HPDE6-E6E7 (cell line): ENCODE data around the gene ETV4.

ENCODE experiments used
- DNase-seq: peaks from one replicate; pipeline ENCODE4 v3.0.0; 2011; ENCODE audit warnings: missing footprints; ENCODE audit errors: extremely low spot score

Gene ETV4

DNA sequence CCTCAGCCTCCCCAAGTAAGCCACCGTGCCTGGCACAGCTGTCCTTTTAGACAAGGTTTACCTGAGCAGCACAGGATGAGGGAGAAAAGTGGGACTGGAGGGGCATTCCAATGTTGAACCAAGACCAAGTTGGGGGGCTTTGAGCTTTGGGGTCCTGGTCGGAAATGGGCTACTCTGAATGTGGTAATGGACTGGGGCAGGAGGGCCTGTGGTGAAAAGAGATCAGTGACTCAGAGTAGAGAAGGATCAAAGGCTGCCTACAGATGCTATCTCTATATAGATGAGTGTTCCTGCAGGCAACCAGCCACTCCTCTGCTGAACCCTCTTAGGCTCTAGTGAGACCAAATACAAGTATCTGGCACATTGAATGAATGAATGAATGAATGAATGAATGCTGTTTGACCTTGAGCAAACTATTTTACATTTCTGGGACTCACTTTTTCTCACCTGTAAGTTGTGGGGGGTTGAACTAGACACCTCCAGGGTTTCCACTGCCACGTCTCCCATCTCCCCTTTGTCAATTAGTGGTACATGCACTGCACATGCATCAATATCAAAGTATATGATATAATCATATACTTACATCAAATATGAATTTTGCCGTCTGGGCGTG, 26.3 kb upstream of the ETV4 start:
- no peak for DNase-seq

DNA sequence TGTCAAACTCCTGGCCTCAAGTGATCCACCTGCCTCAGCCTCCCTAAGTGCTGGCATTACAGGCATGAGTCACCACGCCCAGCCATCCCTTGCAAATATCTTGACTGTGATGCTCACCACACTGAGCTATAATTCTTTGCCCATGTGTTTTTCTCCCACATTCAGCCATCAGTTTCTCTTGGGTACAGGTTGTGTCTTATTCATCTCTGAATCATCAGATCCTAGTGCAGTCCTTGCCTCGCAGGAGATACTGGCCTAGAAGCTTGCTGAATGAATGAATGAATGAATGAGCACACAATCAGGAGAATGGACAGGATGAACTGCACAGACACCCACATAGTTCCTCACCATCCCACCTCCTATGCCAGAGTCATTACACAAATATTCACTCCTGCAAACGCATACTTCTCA, 24.4 kb upstream of the ETV4 start:
- DNase-seq: no peak

DNA sequence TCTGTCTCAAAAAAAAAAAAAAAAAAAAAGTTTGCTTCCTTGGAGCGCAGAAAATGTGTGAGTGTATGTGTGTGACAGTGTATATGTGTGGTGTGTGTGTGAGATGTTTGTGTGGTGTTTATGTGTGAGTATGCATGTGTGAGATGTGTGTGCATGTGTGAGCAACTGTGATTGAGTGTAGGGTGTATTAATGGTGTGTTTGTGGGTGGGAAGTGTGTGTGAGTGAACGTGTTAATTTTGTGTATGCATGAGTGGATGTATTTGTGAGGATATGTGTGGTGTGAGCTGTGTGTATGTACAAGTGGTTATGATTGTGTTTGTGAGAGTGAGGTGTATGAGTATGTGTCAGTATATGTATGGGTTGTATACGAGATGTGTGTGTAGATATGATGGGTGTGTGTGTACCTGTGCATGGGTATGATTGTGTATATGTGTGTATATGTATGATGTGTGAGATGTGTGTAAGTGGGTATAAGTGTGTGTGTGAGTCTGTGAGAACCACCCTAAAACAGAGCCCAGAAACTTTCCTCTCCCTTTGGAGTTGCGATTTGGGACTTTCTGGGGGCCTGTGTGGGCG, 22.5 kb upstream of the ETV4 start:
- DNase-seq: no peak

GRCh38 chr17:43563600-43564594, 17.8 kb upstream of the ETV4 start:
- no peak for DNase-seq

GRCh38 chr17:43562679-43563599, 16.8 kb upstream of the ETV4 start:
- DNase-seq: no peak

- DNase-seq: no peak
Measured at GRCh38 chr17:43560461-43561427, 14.6 kb upstream of the ETV4 start.

- DNase-seq: no peak
Measured at GRCh38 chr17:43559161-43559816, 13.1 kb upstream of the ETV4 start.

DNA sequence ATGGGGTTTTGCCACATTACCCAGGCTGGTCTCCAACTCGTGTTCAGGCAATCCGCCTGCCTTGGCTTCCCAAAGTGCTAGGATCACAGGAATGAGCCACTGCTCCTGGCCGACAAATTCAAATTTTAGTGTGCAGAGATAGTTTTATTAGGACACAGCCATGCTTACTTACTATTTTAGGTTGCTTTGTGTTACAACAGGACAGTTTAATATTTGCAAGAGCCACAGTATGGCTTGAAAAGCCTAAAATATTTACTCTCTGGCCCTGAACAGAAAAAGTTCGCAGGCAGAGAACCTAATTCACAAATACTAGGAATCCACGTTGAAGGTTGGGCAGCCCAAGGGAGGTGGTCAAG, 12.6 kb upstream of the ETV4 start:
- no peak for DNase-seq

DNA sequence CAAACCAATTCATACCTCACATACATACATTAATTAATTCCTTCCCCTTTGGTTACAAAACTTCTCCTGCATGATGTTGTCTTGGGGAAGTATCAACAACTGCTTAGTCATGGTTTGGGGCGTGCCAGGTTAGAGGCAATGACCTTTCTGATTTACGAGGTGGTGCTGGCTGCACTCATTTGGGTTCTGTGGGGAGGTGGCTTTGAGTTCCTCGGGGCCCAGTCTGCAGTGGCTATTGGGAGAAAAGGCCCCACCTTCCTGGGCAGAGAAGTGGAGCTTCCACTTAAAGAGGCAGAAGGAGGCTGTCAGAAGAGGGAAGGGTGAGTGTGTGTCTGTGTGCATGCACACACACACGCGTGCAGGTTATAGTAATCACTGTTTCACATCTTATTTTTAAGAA, 10.2 kb upstream of the ETV4 start:
- peak; percentile 60 for DNase-seq

DNA sequence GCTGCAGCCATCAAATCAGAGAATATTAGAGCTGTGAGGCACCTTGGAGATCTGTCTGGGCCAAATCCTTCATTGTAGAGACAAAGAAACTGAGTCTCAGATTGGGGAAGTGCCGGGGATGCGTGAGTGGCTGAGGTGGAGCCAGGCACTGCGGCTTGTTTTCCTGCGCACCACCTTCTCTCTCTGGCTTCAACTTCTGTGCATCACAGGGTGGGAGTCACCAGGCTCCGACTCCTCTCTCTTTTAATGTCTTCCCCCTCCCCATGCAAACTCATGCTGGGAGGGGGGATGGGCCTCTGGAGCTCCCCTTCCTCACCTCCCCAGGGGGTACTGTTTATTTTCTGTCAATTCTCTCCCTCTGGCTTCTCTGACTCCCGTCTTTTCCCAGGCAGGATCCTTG, 8.7 kb upstream of the ETV4 start:
- DNase-seq: no peak

DNA sequence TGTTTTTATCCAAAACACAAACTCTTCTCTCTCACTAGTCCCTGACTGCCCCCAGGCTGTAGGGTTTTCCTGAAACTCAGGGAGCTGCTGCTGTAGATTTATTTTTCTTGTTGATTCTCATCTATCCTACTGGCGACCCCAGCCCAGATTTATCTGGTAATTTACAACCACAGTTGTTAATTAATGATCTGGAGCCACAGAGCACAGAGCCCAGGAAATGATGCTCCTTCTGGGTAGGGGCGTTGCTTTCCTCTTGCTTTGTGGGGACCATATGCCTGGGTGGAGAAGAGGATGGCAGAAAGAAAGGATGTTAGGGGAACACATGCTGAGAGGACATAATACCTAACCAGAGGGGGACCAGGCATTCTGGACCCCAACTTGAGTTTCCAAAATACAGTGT, 7.4 kb upstream of the ETV4 start:
- no peak for DNase-seq

DNA sequence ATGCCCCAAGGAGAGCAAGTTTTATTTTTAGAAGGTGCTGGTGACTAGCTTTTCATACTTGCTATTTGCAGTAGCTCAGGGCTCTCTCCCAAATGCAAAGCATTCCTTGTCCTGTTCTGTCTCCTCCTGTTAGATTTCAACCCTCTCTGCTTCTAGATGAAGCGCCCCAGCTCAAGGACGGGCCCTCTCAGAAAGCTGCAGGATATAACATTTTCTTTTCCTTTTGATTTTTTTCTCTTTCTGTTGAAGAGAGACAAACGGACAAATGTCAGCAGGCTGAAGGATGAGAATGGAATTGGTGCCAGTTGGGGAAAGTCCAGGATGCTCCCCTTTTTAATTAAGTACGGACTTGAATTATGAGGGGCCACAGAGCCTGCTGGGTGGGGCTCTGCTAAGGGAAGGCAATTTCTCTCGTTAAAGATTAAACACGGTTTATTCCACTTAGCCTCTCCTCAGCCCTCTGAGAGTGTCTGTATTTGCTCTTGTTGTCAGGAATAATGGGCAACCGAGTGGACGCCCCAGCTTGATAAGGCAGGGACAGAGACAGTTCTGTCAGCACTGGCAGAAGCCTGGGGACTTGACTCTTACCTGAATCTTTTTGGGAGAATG, 6.2 kb upstream of the ETV4 start:
- DNase-seq: no peak

- DNase-seq: no peak
Measured at GRCh38 chr17:43550754-43551153, 4.6 kb upstream of the ETV4 start.

DNA sequence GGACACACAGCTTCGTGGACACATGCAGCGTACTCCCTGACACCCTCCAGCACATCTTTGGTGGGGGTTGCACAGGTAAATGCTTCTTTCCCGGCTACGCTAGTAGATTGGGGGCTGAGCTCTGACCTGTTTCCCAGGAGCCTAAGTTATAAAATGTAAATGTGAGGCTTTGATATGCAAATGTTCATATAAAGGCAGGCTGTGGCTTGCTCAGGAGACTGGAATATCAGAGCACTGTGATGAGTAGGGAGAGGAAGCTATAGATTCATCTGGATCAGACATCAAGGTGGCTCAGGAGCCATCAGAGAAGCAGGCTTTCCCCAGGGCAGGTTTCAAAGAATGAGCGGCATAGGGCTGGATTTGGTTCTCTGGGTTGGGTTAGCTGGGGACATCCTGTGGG, 3.4 kb upstream of the ETV4 start:
- DNase-seq: no peak

DNA sequence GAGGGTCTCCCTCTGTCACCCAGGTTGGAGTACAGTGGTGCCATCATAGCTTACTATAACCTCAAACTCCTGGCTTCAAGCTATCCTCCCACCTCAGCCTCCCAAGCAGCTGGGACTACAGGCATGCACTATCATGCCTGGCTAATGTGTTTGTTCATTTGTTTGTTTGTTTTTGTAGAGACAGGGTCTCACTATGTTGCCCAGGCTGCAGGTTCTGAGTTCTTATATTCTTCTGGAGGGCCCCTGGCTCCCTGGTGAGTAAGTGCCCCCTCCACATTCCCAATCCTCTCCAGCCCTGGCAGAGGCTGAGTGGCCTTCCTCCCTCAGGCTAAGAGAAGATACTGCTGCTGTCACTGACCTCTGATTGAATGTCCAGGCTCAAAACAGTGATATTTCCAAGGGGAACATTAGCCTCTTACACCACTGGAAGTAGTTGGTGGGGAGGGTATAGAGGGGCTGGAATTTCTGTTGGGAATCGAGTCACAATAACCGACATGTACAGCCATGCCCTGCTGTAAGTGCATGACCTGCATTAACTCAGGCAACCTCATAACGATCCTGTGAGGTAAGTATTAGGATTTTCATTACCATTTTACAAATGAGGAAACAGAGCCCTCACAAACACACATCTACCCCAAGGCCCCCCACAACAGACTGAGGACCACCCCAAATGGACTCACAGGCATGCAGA, 2.7 kb upstream of the ETV4 start:
- DNase-seq: no peak

DNA sequence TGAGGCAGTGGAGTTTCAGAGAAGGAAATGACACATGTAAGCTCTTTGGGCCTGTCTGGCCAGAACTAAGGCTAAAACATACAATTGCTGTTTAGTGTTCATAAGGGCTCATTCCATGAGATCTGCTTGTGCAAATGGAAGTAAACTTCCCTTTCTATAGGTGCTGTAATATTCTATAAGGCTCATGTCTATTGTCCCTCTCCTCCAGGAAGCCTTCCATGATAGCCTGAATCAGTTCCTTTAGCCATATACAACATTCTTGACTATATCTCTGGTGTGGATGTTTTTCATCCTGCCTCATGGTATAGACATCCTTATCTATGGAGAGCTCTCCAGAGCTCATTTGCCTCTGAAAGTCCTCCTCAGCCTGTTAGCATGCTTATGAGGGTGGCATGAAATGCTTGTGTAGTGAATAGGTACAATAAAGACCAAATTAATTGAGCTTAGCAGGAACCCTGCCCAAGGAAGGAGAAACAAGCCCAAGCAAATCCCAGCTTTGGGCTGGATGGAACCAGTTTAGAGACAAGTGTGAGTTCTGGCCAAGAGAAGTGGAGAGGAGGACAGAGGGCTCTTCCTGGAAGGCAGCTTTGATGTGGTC, 1.6 kb upstream of the ETV4 start:
- no peak for DNase-seq

DNA sequence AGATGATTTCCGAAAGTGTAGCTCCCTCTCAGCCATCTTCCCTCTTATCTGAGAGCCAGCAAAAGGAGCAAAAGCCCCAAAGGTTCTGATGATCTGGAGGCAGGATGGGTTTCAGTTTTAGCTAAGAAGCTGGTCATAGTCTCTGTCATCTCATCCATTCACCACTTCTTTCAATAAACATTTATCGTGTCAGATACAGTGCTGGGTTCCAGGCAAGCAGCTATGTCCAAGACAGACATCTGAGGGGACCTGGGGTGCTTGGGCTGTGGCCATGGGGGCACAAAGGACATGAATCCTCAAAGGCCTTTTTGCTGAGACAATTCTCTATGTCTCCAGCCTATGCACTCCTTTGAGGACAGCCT, 1.0 kb upstream of the ETV4 start:
- DNase-seq: no peak

GRCh38 chr17:43545383-43545632, 832 bp downstream of the ETV4 start:
- peak; percentile 46 for DNase-seq
